HL-60 (cell line): ENCODE data around the gene MRPS7.

Experiments used
- DNase-seq, 2 experiments: peaks; one replicate each; pipeline ENCODE4 v3.0.0-alpha.2; 2010 to 2020; ENCODE audit warnings: low read depth in 1 of 2, low spot score in 1 of 2
- H3K27ac ChIP-seq: fragments of 250-450 bp; sonication (Bioruptor Pico); replicated peaks from 2 replicates; pipeline ENCODE4 v1.5.1; 2020; ENCODE audit warnings: mild to moderate bottlenecking, moderate library complexity
- H3K27me3 ChIP-seq: fragments of 250-450 bp; sonication (Bioruptor Pico); 2 replicates; pipeline ENCODE4 v1.5.1; 2021; ENCODE audit warnings: mild to moderate bottlenecking, moderate library complexity; ENCODE audit not compliant: insufficient read depth, poor library complexity, severe bottlenecking
- H3K4me3 ChIP-seq: replicated peaks from 2 replicates; pipeline ENCODE4 v1.5.1; 2011; ENCODE audit warnings: mild to moderate bottlenecking, control low read depth, low read length; ENCODE audit not compliant: insufficient read depth
- GABPA ChIP-seq: IDR thresholded peaks from 2 replicates; pipeline ENCODE4 v1.6.1; 2012; ENCODE audit warnings: low read depth
- POLR2AphosphoS5 ChIP-seq: IDR thresholded peaks from 2 replicates; pipeline ENCODE4 v1.6.1; 2012; ENCODE audit warnings: low read depth
- SPI1 ChIP-seq: IDR thresholded peaks from 2 replicates; pipeline ENCODE4 v1.6.1; 2012; ENCODE audit warnings: low read depth, mild to moderate bottlenecking, borderline replicate concordance
- TF ChIP-seq, protein P1 (sequence below): IDR thresholded peaks from 2 replicates; pipeline ENCODE4 v1.6.1; 2012; ENCODE audit warnings: low read depth; ENCODE audit not compliant: insufficient replicate concordance
- TF ChIP-seq, protein P2 (sequence below): IDR thresholded peaks from one replicate; pipeline ENCODE4 v1.5.1; 2011; ENCODE audit warnings: low read length, control low read depth, inconsistent platforms; ENCODE audit not compliant: insufficient read depth

Gene MRPS7

GRCh38 chr17:75244133-75244866 is 17.4 kb upstream of the MRPS7 start:
- H3K4me3 ChIP-seq = no peak overlapping the region
- peak; percentile 88 to 98 for DNase-seq
- no peaks in the 10 kb centered on the region for H3K27me3 ChIP-seq
- peak; percentile 87 for TF ChIP-seq POLR2AphosphoS5
- TF ChIP-seq GABPA = peak; percentile 17; the same call in 1 of the 2 replicates
- TF ChIP-seq, protein P1, sequence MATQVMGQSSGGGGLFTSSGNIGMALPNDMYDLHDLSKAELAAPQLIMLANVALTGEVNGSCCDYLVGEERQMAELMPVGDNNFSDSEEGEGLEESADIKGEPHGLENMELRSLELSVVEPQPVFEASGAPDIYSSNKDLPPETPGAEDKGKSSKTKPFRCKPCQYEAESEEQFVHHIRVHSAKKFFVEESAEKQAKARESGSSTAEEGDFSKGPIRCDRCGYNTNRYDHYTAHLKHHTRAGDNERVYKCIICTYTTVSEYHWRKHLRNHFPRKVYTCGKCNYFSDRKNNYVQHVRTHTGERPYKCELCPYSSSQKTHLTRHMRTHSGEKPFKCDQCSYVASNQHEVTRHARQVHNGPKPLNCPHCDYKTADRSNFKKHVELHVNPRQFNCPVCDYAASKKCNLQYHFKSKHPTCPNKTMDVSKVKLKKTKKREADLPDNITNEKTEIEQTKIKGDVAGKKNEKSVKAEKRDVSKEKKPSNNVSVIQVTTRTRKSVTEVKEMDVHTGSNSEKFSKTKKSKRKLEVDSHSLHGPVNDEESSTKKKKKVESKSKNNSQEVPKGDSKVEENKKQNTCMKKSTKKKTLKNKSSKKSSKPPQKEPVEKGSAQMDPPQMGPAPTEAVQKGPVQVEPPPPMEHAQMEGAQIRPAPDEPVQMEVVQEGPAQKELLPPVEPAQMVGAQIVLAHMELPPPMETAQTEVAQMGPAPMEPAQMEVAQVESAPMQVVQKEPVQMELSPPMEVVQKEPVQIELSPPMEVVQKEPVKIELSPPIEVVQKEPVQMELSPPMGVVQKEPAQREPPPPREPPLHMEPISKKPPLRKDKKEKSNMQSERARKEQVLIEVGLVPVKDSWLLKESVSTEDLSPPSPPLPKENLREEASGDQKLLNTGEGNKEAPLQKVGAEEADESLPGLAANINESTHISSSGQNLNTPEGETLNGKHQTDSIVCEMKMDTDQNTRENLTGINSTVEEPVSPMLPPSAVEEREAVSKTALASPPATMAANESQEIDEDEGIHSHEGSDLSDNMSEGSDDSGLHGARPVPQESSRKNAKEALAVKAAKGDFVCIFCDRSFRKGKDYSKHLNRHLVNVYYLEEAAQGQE = no peak
- peak; percentile 78; the same call in 1 of the 2 replicates for TF ChIP-seq SPI1
- peak overlapping the region; percentile 56 for H3K27ac ChIP-seq

DNA sequence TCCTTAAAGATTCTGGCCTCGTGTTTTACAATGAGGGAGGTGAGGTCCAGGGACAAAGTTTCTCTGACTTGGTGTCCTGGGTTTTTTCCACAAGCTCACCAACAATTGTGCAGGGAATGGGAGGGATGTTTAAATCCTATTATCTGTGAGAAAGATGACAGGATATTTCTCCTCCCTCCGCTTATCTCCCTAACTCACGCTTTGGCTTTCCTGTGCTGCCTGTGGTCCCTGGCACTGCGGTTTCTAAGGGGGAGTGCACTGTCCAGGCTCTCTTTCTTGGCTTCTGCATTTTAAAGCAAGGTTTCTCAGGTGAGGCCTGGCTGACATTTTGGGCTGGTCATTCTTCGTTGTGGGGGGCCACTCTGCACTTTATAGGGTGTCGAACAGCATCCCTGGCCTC is 16.7 kb upstream of the MRPS7 start:
- peak in 1 of 2 experiments; percentile 38 for DNase-seq
- TF ChIP-seq GABPA (no peak), POLR2AphosphoS5 (no peak), SPI1 (peak; percentile 19; the same call in 1 of the 2 replicates)
- TF ChIP-seq, protein P1 = no peak
- Histone ChIP-seq H3K27me3 (no peaks in the 10 kb centered on the region), H3K4me3 (no peak overlapping the region), H3K27ac (peak overlapping the region; percentile 56)

- H3K27ac ChIP-seq = no peak overlapping the region
- no peak overlapping the region for H3K4me3 ChIP-seq
- TF ChIP-seq SPI1 (no peak), GABPA (no peak), POLR2AphosphoS5 (no peak)
- TF ChIP-seq, protein P1 = no peak
- DNase-seq = no peak
- H3K27me3 ChIP-seq = no peaks in the 10 kb centered on the region
These were observed 15.3 kb upstream of the MRPS7 start for GRCh38 chr17:75246404-75246803.

GRCh38 chr17:75249564-75249963 is 12.1 kb upstream of the MRPS7 start:
- no peak overlapping the region for H3K4me3 ChIP-seq
- TF ChIP-seq POLR2AphosphoS5 (no peak), SPI1 (no peak), GABPA (no peak)
- TF ChIP-seq, protein P1 = no peak
- TF ChIP-seq, protein P2, sequence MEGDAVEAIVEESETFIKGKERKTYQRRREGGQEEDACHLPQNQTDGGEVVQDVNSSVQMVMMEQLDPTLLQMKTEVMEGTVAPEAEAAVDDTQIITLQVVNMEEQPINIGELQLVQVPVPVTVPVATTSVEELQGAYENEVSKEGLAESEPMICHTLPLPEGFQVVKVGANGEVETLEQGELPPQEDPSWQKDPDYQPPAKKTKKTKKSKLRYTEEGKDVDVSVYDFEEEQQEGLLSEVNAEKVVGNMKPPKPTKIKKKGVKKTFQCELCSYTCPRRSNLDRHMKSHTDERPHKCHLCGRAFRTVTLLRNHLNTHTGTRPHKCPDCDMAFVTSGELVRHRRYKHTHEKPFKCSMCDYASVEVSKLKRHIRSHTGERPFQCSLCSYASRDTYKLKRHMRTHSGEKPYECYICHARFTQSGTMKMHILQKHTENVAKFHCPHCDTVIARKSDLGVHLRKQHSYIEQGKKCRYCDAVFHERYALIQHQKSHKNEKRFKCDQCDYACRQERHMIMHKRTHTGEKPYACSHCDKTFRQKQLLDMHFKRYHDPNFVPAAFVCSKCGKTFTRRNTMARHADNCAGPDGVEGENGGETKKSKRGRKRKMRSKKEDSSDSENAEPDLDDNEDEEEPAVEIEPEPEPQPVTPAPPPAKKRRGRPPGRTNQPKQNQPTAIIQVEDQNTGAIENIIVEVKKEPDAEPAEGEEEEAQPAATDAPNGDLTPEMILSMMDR = no peak
- H3K27ac ChIP-seq = no peak overlapping the region
- H3K27me3 ChIP-seq = no peaks in the 10 kb centered on the region
- DNase-seq = no peak
